HCT116 (cell line): ENCODE measurements around the gene RDH8. TPM values are rescaled to one million over a fixed set of nuclear protein-coding genes. Genes with fewer than 3 reads are reported as not detected.

Experiments used
- ATAC-seq: fragments of 200-7000 bp; cut with Tn5 transposase; 2 replicates; pipeline ENCODE4 v1.9.1; 2020; ENCODE audit warnings: mild to moderate bottlenecking, moderate library complexity
- BruUV-seq: library from RNA; stranded (reverse); fragments of 400-500 nt; replicated peaks from 2 replicates; lab custom pipeline; 2021; lab: Mats Ljungman, UMichigan
- CTCF ChIA-PET: fragments of 300-600 bp; sonication (Branson Sonifier 250); formaldehyde crosslinking; loops from one replicate; lab custom pipeline; 2021; ENCODE audit warnings: antibody characterized with exemption; lab: Charles Lee
- POLR2A ChIA-PET: fragments of 300-600, 350-600 bp; sonication (Branson Sonifier 250); formaldehyde crosslinking; loops from one replicate; lab custom pipeline; 2021; ENCODE audit warnings: antibody characterized with exemption; lab: Charles Lee
- RAD21 ChIA-PET, 2 experiments: fragments of 300-600 bp; sonication (Branson Sonifier 250); formaldehyde crosslinking; loops; one replicate each; lab custom pipeline; 2023; ENCODE audit warnings: low total read pairs in 2 of 2; ENCODE audit not compliant: uncharacterized antibody in 2 of 2, unreplicated experiment in 2 of 2, low non-redundant PET in 1 of 2; lab: Charles Lee
- DNase-seq: peaks from one replicate; pipeline ENCODE4 v3.0.0-alpha.2; 2010; ENCODE audit warnings: low read depth, low spot score
- H2AFZ ChIP-seq: fragments of 200-600 bp; shearing (Covaris generic), sonication (generic); 2 replicates; pipeline ENCODE4 v1.6.1; 2017; ENCODE audit warnings: low read depth, mixed run types, mixed read lengths, antibody characterized with exemption, low read length; ENCODE audit not compliant: poor library complexity, severe bottlenecking
- H3K27ac ChIP-seq: 2 replicates; pipeline ENCODE4 v1.5.1; 2012; ENCODE audit warnings: low read depth, low read length
- H3K27me3 ChIP-seq: fragments of 200-600 bp; sonication (generic); 2 replicates; pipeline ENCODE4 v1.6.1; 2016; ENCODE audit warnings: mixed run types, low read length, mixed read lengths; ENCODE audit not compliant: insufficient read depth
- H3K36me3 ChIP-seq, 2 experiments: fragments of 200-500 bp in 1 of 2; fragments of 200-600 bp in 1 of 2; sonication (Bioruptor generic) in 1 of 2; sonication (generic) in 1 of 2; 2 replicates each; pipeline versions ENCODE4 v1.5.1 to v1.6.1; 2014 to 2016; ENCODE audit warnings: low read length in 2 of 2, inconsistent platforms in 1 of 2, mixed read lengths in 1 of 2, mixed run types in 1 of 2; ENCODE audit not compliant: insufficient read depth in 2 of 2, control insufficient read depth in 1 of 2
- H3K4me1 ChIP-seq, 2 experiments: fragments of 200-600 bp in 1 of 2; sonication (generic) in 1 of 2; 2 replicates each; pipeline versions ENCODE4 v1.5.1 to v1.6.1; 2012 to 2017; ENCODE audit warnings: low read length in 2 of 2, inconsistent platforms in 1 of 2, mild to moderate bottlenecking in 1 of 2, mixed read lengths in 1 of 2, mixed run types in 1 of 2, moderate library complexity in 1 of 2; ENCODE audit not compliant: insufficient read depth in 2 of 2, control insufficient read depth in 1 of 2
- H3K4me2 ChIP-seq: fragments of 200-600 bp; sonication (generic); 2 replicates; pipeline ENCODE4 v1.6.1; 2017; ENCODE audit warnings: mixed run types, low read length, mixed read lengths
- H3K4me3 ChIP-seq, 2 experiments: fragments of 200-600 bp in 1 of 2; sonication (generic) in 1 of 2; replicated peaks in 1 of 2; 2 replicates each; pipeline ENCODE4 v1.5.1; 2011 to 2016; ENCODE audit warnings: low read length in 2 of 2, control low read depth in 1 of 2, low read depth in 1 of 2, mild to moderate bottlenecking in 1 of 2, mixed read lengths in 1 of 2, mixed run types in 1 of 2
- H3K79me2 ChIP-seq: fragments of 200-600 bp; sonication (generic); 2 replicates; pipeline ENCODE4 v1.6.1; 2017; ENCODE audit warnings: mild to moderate bottlenecking, mixed run types, low read length, moderate library complexity, mixed read lengths; ENCODE audit not compliant: insufficient read depth
- H3K9ac ChIP-seq: fragments of 200-600 bp; sonication (generic); 2 replicates; pipeline ENCODE4 v1.6.1; 2016; ENCODE audit warnings: low read length, mixed read lengths
- H3K9me2 ChIP-seq: fragments of 200-600 bp; sonication (generic), shearing (Covaris generic); 2 replicates; pipeline ENCODE4 v1.6.1; 2017; ENCODE audit warnings: mixed run types, mild to moderate bottlenecking, moderate library complexity; ENCODE audit not compliant: insufficient read depth
- H3K9me3 ChIP-seq, 2 experiments: fragments of 200-500 bp in 1 of 2; fragments of 200-600 bp in 1 of 2; sonication (Bioruptor generic) in 1 of 2; sonication (generic) in 1 of 2; 2 replicates each; pipeline ENCODE4 v1.6.1; 2014 to 2017; ENCODE audit warnings: low read length in 2 of 2, mixed read lengths in 2 of 2, inconsistent platforms in 1 of 2, low read depth in 1 of 2, mild to moderate bottlenecking in 1 of 2, mixed run types in 1 of 2, moderate library complexity in 1 of 2; ENCODE audit not compliant: control insufficient read depth in 1 of 2, insufficient read depth in 1 of 2
- H4K20me1 ChIP-seq: fragments of 200-600 bp; sonication (generic), shearing (Covaris generic); 2 replicates; pipeline ENCODE4 v1.6.1; 2017; ENCODE audit warnings: mixed run types, mild to moderate bottlenecking, moderate library complexity; ENCODE audit not compliant: insufficient read depth
- CBX3 ChIP-seq: IDR thresholded peaks from 2 replicates; pipeline ENCODE4 v1.6.1; 2012; ENCODE audit warnings: low read depth
- CEBPB ChIP-seq: IDR thresholded peaks from 2 replicates; pipeline ENCODE4 v1.6.1; 2012; ENCODE audit warnings: low read depth
- CTCF ChIP-seq, 3 experiments: fragments of 200-600 bp in 1 of 3; sonication (generic) in 1 of 3; IDR thresholded peaks in 2 of 3; conservative IDR thresholded peaks in 1 of 3; 2 replicates each; pipeline ENCODE4 v1.5.1; 2012 to 2017; ENCODE audit warnings: low read depth in 2 of 3, low read length in 2 of 3, antibody characterized with exemption in 1 of 3, borderline replicate concordance in 1 of 3, control low read depth in 1 of 3, mild to moderate bottlenecking in 1 of 3, mixed read lengths in 1 of 3, mixed run types in 1 of 3, moderate library complexity in 1 of 3; ENCODE audit not compliant: insufficient read depth in 1 of 3
- EZH2 ChIP-seq: fragments of 200-600 bp; sonication (generic); IDR thresholded peaks from 2 replicates; pipeline ENCODE4 v1.6.1; 2017; ENCODE audit warnings: antibody characterized with exemption, mixed run types
- FOSL1 ChIP-seq: IDR thresholded peaks from 2 replicates; pipeline ENCODE4 v1.6.1; 2012; ENCODE audit warnings: low read depth
- JUND ChIP-seq: IDR thresholded peaks from 2 replicates; pipeline ENCODE4 v1.6.1; 2012
- MAX ChIP-seq: IDR thresholded peaks from 2 replicates; pipeline ENCODE4 v1.6.1; 2012
- RAD21 ChIP-seq: IDR thresholded peaks from 2 replicates; pipeline ENCODE4 v1.6.1; 2012; ENCODE audit warnings: low read depth, mild to moderate bottlenecking
- REST ChIP-seq: IDR thresholded peaks from 2 replicates; pipeline ENCODE4 v1.6.1; 2012; ENCODE audit warnings: low read depth
- SRF ChIP-seq: IDR thresholded peaks from 2 replicates; pipeline ENCODE4 v1.6.1; 2012; ENCODE audit warnings: low read depth
- TCF7L2 ChIP-seq: IDR thresholded peaks from 2 replicates; pipeline ENCODE4 v1.7.0; 2011; ENCODE audit warnings: borderline replicate concordance, inconsistent platforms; ENCODE audit not compliant: insufficient read depth, insufficient read length; ENCODE audit errors: extremely low read depth
- ZBTB33 ChIP-seq: IDR thresholded peaks from 2 replicates; pipeline ENCODE4 v1.6.1; 2011; ENCODE audit warnings: mild to moderate bottlenecking, low read length, moderate library complexity; ENCODE audit not compliant: insufficient replicate concordance; ENCODE audit errors: extremely low read depth
- intact Hi-C: fragments of 100-400 bp; cut with micrococcal nuclease; formaldehyde crosslinking; loops from 2 replicates; pipeline ENCODE4 v1.10.0; 2022
- total RNA-seq: library from RNA; stranded (reverse); gene quantifications from one replicate; pipeline ENCODE4 v1.2.1, GENCODE V29; 2021; ENCODE audit not compliant: unreplicated experiment

The RDH8 gene
- total RNA-seq, 1 experiment from 2014 or later, result not detected

GRCh38 chr19:10045371-10045770 is 32.1 kb downstream of the RDH8 start:
- H3K9me3 ChIP-seq, result no peaks in the 10 kb centered on the region
- RAD21 ChIA-PET, result interaction anchor here in 1 of 2 experiments (0.6 kb wide), 1 partner anchor 45 kb away, joined by 3 read pairs; no protein-coding TSS in a partner anchor
- no peak overlapping the region for H2AFZ ChIP-seq
- CTCF ChIA-PET, result interaction anchor here (1.8 kb wide), 1 partner anchor 18 kb away, joined by 4 read pairs; no protein-coding TSS in a partner anchor
- no peaks in the 10 kb centered on the region for H3K9me2 ChIP-seq
- H3K4me3 ChIP-seq, result no peak overlapping the region
- POLR2A ChIA-PET, result no interaction called here
- peaks cover 10% of the 10 kb centered on the region; the same call in 1 of the 2 replicates for H3K27me3 ChIP-seq
- no peaks in the 10 kb centered on the region for H3K36me3 ChIP-seq
- intact Hi-C loops, result no loop called here
- H3K4me1 ChIP-seq, result no peaks in the 10 kb centered on the region
- H3K27ac ChIP-seq, result no peak overlapping the region
- H3K79me2 ChIP-seq, result no peaks in the 10 kb centered on the region
- H4K20me1 ChIP-seq, result no peaks in the 10 kb centered on the region
- ATAC-seq, result peak; percentile 60
- no peak overlapping the region for H3K4me2 ChIP-seq
- H3K9ac ChIP-seq, result no peak overlapping the region
- no peak for DNase-seq
- BruUV-seq, result no TSS peak
- TF ChIP-seq MAX (no peak), REST (no peak), CTCF (IDR thresholded peaks at IDR 0.05 in 2 of 3, conservative IDR thresholded peaks at IDR 0.05 in 1 of 3; ENCODE audit: borderline replicate concordance in 1 of 3, insufficient read depth in 1 of 3, low read depth in 2 of 3, low read length in 2 of 3) (no peak), SRF (no peak), EZH2 (no peak), FOSL1 (no peak), TCF7L2 (no peak), ZBTB33 (no peak), CBX3 (no peak), CEBPB (no peak), RAD21 (no peak), JUND (no peak)
